Activated CD8-positive, alpha-beta memory T cell treated with anti-CD3 and anti-CD28 coated beads for 36 hours (primary cell): ENCODE measurements around the gene TRIOBP. TPM values are rescaled to one million over a fixed set of nuclear protein-coding genes. Genes with fewer than 3 reads are reported as not detected.
"Not testable (repeated sequence)": the region's sequence is repeated elsewhere in the genome, so short reads cannot be mapped to it uniquely, and the experiment has no call there.

ENCODE experiments used
- CTCF ChIA-PET: fragments of 350-600 bp; sonication (Branson Sonifier 250); formaldehyde crosslinking; loops from one replicate; lab custom pipeline; 2021; ENCODE audit warnings: antibody characterized with exemption; lab: Charles Lee
- POLR2A ChIA-PET: fragments of 350-600 bp; sonication (Branson Sonifier 250); formaldehyde crosslinking; loops from one replicate; lab custom pipeline; 2021; ENCODE audit warnings: antibody characterized with exemption; lab: Charles Lee
- total RNA-seq, 2 experiments: library from RNA; stranded (reverse); gene quantifications; one replicate each; pipeline ENCODE4 v1.2.3, GENCODE V29; 2021

TRIOBP gene
- total RNA-seq, 2 experiments from 2014 or later: 24.1 to 24.8 TPM

DNA sequence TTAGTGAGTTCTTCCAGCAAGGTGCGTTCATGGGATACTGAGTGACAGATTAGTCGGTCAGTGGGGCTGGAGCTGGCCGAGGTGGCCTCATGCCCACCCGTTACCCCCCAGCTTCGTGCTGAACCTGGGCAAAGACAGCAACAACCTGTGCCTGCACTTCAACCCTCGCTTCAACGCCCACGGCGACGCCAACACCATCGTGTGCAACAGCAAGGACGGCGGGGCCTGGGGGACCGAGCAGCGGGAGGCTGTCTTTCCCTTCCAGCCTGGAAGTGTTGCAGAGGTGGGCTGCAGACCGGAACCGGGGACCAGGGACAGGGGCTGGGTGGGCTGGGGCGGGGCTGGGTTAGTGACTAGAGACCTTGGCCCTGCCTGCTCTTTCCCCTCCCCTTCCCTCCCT lies 18.5 kb upstream of the TRIOBP start:
- ChIA-PET POLR2A (interaction anchor here (0.7 to 1.5 kb wide), 3 partner anchors 35 to 531 kb away, joined by 4 to 7 read pairs (median 4); no protein-coding TSS in a partner anchor), CTCF (interaction anchor here (0.7 to 21.6 kb wide), 3 partner anchors 19 to 38 kb away, joined by 3 to 239 read pairs (median 7); partner anchors contain the start of genes PDXP and SH3BP1)

- ChIA-PET CTCF (interaction anchor here (4.7 to 21.6 kb wide), 3 partner anchors 8 to 56 kb away, joined by 25 to 239 read pairs (median 71); partner anchors contain the start of gene SH3BP1), POLR2A (interaction anchor here (1.2 kb wide), 1 partner anchor 37 kb away, joined by 6 read pairs; no protein-coding TSS in a partner anchor)
Observed at GRCh38 chr22:37679670-37680069, 17.2 kb upstream of the TRIOBP start.

DNA sequence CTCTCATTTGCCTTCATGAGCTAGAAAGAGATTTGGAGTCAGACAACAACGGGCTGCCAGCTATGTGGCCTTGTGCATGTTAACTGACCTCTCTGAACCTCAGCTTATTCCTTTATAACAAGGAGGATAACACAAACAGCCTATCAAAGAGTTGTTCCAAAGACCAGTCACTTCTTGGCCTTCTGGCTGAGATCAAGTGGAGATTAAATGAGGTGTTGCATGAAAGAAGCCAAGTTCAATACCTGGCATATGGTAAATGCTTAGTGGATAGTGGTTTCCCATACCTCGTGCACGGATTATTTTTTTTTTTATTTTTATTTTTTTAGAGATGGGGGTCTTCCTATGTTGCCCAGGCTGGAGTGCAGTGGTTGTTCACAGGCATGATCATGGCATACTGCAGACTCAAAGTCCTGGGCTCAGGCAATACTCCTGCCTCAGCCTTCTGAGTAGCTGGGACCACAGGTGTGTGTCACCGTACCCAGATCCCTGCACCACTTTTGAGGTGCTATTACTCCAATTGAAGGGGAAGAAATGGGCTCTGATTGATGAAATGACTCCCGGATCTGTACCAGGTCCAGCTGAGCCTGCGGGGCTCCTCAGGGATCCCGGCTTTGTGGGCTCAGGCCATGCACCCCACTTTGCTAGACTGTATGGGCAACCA lies 16.5 kb upstream of the TRIOBP start:
- POLR2A ChIA-PET: interaction anchor here (1.2 to 1.5 kb wide), 2 partner anchors 22 to 38 kb away, joined by 6 to 7 read pairs; partner anchors contain the start of gene PDXP
- CTCF ChIA-PET: interaction anchor here (0.7 to 21.6 kb wide), 9 partner anchors 9 to 138 kb away, joined by 3 to 239 read pairs (median 19); partner anchors contain the start of genes PDXP and SH3BP1

- POLR2A ChIA-PET: interaction anchor here (1.3 to 1.5 kb wide), 2 partner anchors 23 to 38 kb away, joined by 4 to 7 read pairs; partner anchors contain the start of gene PDXP
- CTCF ChIA-PET: interaction anchor here (0.6 to 21.6 kb wide), 18 partner anchors 10 to 162 kb away, joined by 3 to 239 read pairs (median 5); partner anchors contain the start of genes CARD10, GGA1, PDXP and SH3BP1
Observed at GRCh38 chr22:37681001-37681424, 15.8 kb upstream of the TRIOBP start.

GRCh38 chr22:37681556-37682049 lies 15.2 kb upstream of the TRIOBP start:
- POLR2A ChIA-PET: interaction anchor here (1.3 to 1.5 kb wide), 2 partner anchors 23 to 38 kb away, joined by 4 to 7 read pairs; partner anchors contain the start of gene PDXP
- CTCF ChIA-PET: interaction anchor here (0.6 to 21.6 kb wide), 21 partner anchors 10 to 193 kb away, joined by 3 to 239 read pairs (median 4); partner anchors contain the start of genes CARD10, GGA1, PDXP and SH3BP1

GRCh38 chr22:37684803-37685615 lies 11.8 kb upstream of the TRIOBP start:
- POLR2A ChIA-PET: interaction anchor here (0.6 kb wide), 1 partner anchor 1489 kb away, joined by 3 read pairs; no protein-coding TSS in a partner anchor

GRCh38 chr22:37686002-37686982 lies 10.6 kb upstream of the TRIOBP start, which contains the start of gene NOL12:
NOL12 (plus strand) TSS chr22:37686343; CDS start chr22:37686393, 50 bp downstream.
- ChIA-PET POLR2A (interaction anchor here (0.5 to 1.3 kb wide), 5 partner anchors 25 to 95 kb away, joined by 3 to 6 read pairs (median 4); partner anchors contain the start of gene GGA1), CTCF (interaction anchor here (1.0 to 21.6 kb wide), 6 partner anchors 9 to 80 kb away, joined by 3 to 239 read pairs (median 4); partner anchors contain the start of genes LGALS1 and SH3BP1)

More at GRCh38 chr22:37684803-37685615, 11.8 kb upstream of the TRIOBP start:
- CTCF ChIA-PET: interaction anchor here (1.1 to 21.6 kb wide), 3 partner anchors 44 to 62 kb away, joined by 3 to 239 read pairs (median 71); partner anchors contain the start of gene SH3BP1

GRCh38 chr22:37690407-37690806 lies 6.4 kb upstream of the TRIOBP start:
- POLR2A ChIA-PET: interaction anchor here (0.5 kb wide), 1 partner anchor 109 kb away, joined by 5 read pairs; no protein-coding TSS in a partner anchor

GRCh38 chr22:37690901-37691504 lies 5.8 kb upstream of the TRIOBP start:
- CTCF ChIA-PET: interaction anchor here (2.0 to 21.6 kb wide), 2 partner anchors 9 to 50 kb away, joined by 7 to 239 read pairs; partner anchors contain the start of gene SH3BP1
- POLR2A ChIA-PET: no interaction called here

More at GRCh38 chr22:37690407-37690806, 6.4 kb upstream of the TRIOBP start:
- CTCF ChIA-PET: interaction anchor here (21.6 kb wide), 1 partner anchor 50 kb away, joined by 239 read pairs; the partner anchor contains the start of gene SH3BP1

GRCh38 chr22:37692627-37693285 lies 4.1 kb upstream of the TRIOBP start:
- ChIA-PET CTCF (interaction anchor here (2.0 kb wide), 1 partner anchor 11 kb away, joined by 7 read pairs; no protein-coding TSS in a partner anchor), POLR2A (interaction anchor here (0.5 kb wide), 1 partner anchor 10 kb away, joined by 6 read pairs; no protein-coding TSS in a partner anchor)

DNA sequence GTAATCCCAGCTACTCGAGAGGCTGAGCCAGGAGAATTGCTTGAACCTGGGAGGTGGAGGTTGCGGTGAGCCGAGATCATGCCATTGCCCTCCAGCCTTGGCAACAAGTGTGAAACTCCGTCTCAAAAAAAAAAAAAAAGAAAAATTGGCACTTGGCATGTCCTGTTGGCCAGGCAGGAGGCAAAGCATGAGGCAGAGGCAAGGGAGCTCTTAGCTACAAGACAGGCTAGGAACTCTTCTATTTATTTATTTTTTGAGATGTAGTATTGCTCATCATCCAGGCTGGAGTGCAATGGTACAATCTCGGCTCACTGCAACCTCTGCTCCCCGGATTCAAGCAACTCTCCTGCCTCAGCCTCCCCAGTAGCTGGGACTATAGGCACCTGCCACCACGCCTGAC lies 2.7 kb upstream of the TRIOBP start:
- CTCF ChIA-PET: interaction anchor here (0.7 to 1.6 kb wide), 2 partner anchors 11 to 124 kb away, joined by 3 to 4 read pairs; no protein-coding TSS in a partner anchor
- POLR2A ChIA-PET: not testable (repeated sequence)

DNA sequence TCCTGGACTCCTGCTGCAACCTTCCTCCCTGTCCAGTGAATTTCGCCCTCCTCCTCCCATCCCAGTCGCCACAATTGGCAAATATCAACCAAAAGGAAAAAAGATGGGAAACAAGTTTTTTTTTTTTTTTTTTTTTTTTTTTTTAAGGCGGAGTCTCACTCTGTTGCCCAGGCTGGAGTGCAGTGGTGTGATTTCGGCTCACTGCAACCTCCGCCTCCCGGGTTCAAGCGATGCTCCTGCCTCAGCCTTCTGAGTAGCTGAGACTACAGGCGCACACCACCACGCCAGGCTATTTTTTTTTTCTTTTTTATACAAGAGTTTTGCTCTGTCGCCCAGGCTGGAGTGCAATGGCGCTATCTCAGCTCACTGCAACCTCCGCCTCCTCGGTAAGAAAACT lies 590 bp upstream of the TRIOBP start:
- CTCF ChIA-PET: interaction anchor here (1.0 to 2.0 kb wide), 3 partner anchors 10 to 53 kb away, joined by 3 to 6 read pairs (median 4); partner anchors contain the start of gene NOL12
- POLR2A ChIA-PET: interaction anchor here (0.5 to 0.6 kb wide), 2 partner anchors 15 to 27 kb away, joined by 4 to 5 read pairs; no protein-coding TSS in a partner anchor

- CTCF ChIA-PET: interaction anchor here (0.9 kb wide), 1 partner anchor 16 kb away, joined by 3 read pairs; no protein-coding TSS in a partner anchor
- POLR2A ChIA-PET: no interaction called here
Observed at GRCh38 chr22:37697538-37697835, 639 bp downstream of the TRIOBP start.

DNA sequence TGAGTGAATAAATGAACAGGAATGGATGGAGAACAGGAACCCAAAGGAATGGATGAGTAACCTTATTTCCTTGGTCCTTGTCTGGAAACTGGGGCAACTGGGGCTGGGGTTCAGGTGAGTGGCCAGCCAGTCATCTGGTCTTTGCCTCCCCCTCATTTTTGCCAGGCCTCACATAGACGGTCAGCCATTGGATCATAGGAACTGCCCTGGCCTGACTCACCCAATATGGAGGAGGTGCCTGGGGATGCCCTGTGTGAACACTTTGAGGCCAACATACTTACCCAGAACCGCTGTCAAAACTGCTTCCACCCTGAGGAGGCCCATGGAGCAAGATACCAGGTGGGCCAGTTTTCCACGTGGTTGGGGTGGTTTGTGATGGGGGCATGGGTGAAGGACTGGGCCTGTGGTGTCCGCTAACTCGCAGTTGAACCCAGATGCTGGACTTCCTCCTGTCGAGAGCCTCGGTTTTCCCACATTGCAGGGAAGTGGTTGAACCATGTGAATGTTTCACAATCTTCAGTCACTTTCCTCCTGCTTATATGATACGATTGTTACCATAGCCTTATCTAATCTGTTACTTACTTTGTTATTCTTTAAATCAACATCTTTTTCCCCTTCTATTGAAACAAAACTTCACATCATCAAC lies 4.4 kb downstream of the TRIOBP start:
- CTCF ChIA-PET: no interaction called here
- POLR2A ChIA-PET: no interaction called here

DNA sequence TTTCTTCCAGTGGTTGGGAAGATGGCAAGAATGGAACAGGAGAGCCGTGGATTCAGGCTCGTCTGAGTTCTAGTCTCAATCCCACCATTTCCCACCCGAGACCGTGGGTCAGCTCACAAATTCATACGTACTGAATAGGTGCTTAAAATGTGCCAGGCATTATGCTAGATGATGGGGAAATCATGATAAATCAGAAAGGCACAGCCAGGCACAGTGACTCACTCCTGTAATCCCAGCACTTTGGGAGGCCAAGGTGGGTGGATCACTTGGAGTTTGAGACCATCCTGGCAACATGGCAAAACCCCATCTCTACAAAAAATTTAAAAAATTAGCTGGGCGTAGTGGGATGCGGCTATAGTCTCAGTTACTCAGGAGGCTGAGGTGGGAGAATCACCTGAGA lies 7.1 kb downstream of the TRIOBP start:
- CTCF ChIA-PET: interaction anchor here (1.0 kb wide), 1 partner anchor 61 kb away, joined by 4 read pairs; no protein-coding TSS in a partner anchor
- POLR2A ChIA-PET: interaction anchor here (0.8 kb wide), 1 partner anchor 54 kb away, joined by 7 read pairs; no protein-coding TSS in a partner anchor
